Esophagus muscularis mucosa (tissue), 3 donors: ENCODE results near the gene LRP1.

Experiments used
- CTCF ChIP-seq, 3 experiments: fragments of 200-600 bp in 2 of 3; fragments of 450-650 bp in 1 of 3; sonication (generic) in 2 of 3; IDR thresholded peaks; one replicate each; pipeline ENCODE4 v1.5.1; 2017 to 2019; ENCODE audit warnings: antibody characterized with exemption in 3 of 3, mild to moderate bottlenecking in 2 of 3, moderate library complexity in 1 of 3
- POLR2A ChIP-seq: fragments of 450-650 bp; IDR thresholded peaks from one replicate; pipeline ENCODE4 v1.6.1; 2017; ENCODE audit warnings: antibody characterized with exemption, moderate library complexity, mild to moderate bottlenecking, low read depth
- POLR2AphosphoS5 ChIP-seq, 2 donors: sonication (generic); formaldehyde crosslinking; IDR thresholded peaks; one replicate each; pipeline ENCODE4 v1.6.1; 2017; ENCODE audit warnings: antibody characterized with exemption in 2 of 2

GRCh38 chr12:57151741-57152630, 23.7 kb downstream of the LRP1 start:
- TF ChIP-seq POLR2AphosphoS5 (IDR thresholded peaks at IDR 0.05), result no peak
- no peak for TF ChIP-seq CTCF (IDR thresholded peaks at IDR 0.05)
- no peak for TF ChIP-seq POLR2A
